ENCODE data around the gene ZFPM1.

ZFPM1 gene

GRCh38 chr16:88415713-88416323 lies 37.3 kb upstream of the ZFPM1 start:
- no peak for DNase-seq
- in situ Hi-C loops (cut with MboI; ENCODE audit: low pct_unique_long_range_greater_than_20kb, low sequenced_read_pairs), result no loop called here

GRCh38 chr16:88416686-88417085 lies 36.4 kb upstream of the ZFPM1 start:
- DNase-seq, result no peak
- in situ Hi-C loops (cut with MboI; ENCODE audit: low pct_unique_long_range_greater_than_20kb, low sequenced_read_pairs), result no loop called here

GRCh38 chr16:88417684-88418476 lies 35.2 kb upstream of the ZFPM1 start:
- no peak for DNase-seq
- in situ Hi-C loops (cut with MboI; ENCODE audit: low pct_unique_long_range_greater_than_20kb, low sequenced_read_pairs), result no loop called here

GRCh38 chr16:88418869-88419268 lies 34.2 kb upstream of the ZFPM1 start:
- DNase-seq, result no peak
- in situ Hi-C loops (cut with MboI; ENCODE audit: low pct_unique_long_range_greater_than_20kb, low sequenced_read_pairs), result no loop called here

- no peak for DNase-seq
- in situ Hi-C loops (cut with MboI; ENCODE audit: low pct_unique_long_range_greater_than_20kb, low sequenced_read_pairs), result no loop called here
These were observed 33.3 kb upstream of the ZFPM1 start for GRCh38 chr16:88419790-88420189.

GRCh38 chr16:88420496-88420895 lies 32.6 kb upstream of the ZFPM1 start:
- in situ Hi-C loops (cut with MboI; ENCODE audit: low pct_unique_long_range_greater_than_20kb, low sequenced_read_pairs), result no loop called here
- no peak for DNase-seq

- DNase-seq, result no peak
- in situ Hi-C loops (cut with MboI; ENCODE audit: low pct_unique_long_range_greater_than_20kb, low sequenced_read_pairs), result no loop called here
These were observed 31.8 kb upstream of the ZFPM1 start for GRCh38 chr16:88421301-88421700.

GRCh38 chr16:88421871-88422433 lies 31.1 kb upstream of the ZFPM1 start:
- in situ Hi-C loops (cut with MboI; ENCODE audit: low pct_unique_long_range_greater_than_20kb, low sequenced_read_pairs), result no loop called here
- no peak for DNase-seq

GRCh38 chr16:88422733-88423447 lies 30.2 kb upstream of the ZFPM1 start:
- DNase-seq, result no peak
- in situ Hi-C loops (cut with MboI; ENCODE audit: low pct_unique_long_range_greater_than_20kb, low sequenced_read_pairs), result no loop called here

GRCh38 chr16:88423448-88423850 lies 29.6 kb upstream of the ZFPM1 start:
- DNase-seq, result no peak
- in situ Hi-C loops (cut with MboI; ENCODE audit: low pct_unique_long_range_greater_than_20kb, low sequenced_read_pairs), result no loop called here

- no peak for DNase-seq
- in situ Hi-C loops (cut with MboI; ENCODE audit: low pct_unique_long_range_greater_than_20kb, low sequenced_read_pairs), result no loop called here
These were observed 28.4 kb upstream of the ZFPM1 start for GRCh38 chr16:88424587-88425235.

GRCh38 chr16:88426018-88426417 lies 27.1 kb upstream of the ZFPM1 start:
- in situ Hi-C loops (cut with MboI; ENCODE audit: low pct_unique_long_range_greater_than_20kb, low sequenced_read_pairs), result no loop called here
- no peak for DNase-seq

GRCh38 chr16:88427376-88427775 lies 25.7 kb upstream of the ZFPM1 start:
- in situ Hi-C loops (cut with MboI; ENCODE audit: low pct_unique_long_range_greater_than_20kb, low sequenced_read_pairs), result no loop called here
- DNase-seq, result no peak

- DNase-seq, result no peak
- in situ Hi-C loops (cut with MboI; ENCODE audit: low pct_unique_long_range_greater_than_20kb, low sequenced_read_pairs), result no loop called here
These were observed 24.9 kb upstream of the ZFPM1 start for GRCh38 chr16:88428156-88428555.

- no peak for DNase-seq
- in situ Hi-C loops (cut with MboI; ENCODE audit: low pct_unique_long_range_greater_than_20kb, low sequenced_read_pairs), result no loop called here
These were observed 24.3 kb upstream of the ZFPM1 start for GRCh38 chr16:88428616-88429386.

- DNase-seq, result no peak
- in situ Hi-C loops (cut with MboI; ENCODE audit: low pct_unique_long_range_greater_than_20kb, low sequenced_read_pairs), result no loop called here
These were observed 23.5 kb upstream of the ZFPM1 start for GRCh38 chr16:88429387-88430184.

GRCh38 chr16:88430185-88430523 lies 22.9 kb upstream of the ZFPM1 start:
- in situ Hi-C loops (cut with MboI; ENCODE audit: low pct_unique_long_range_greater_than_20kb, low sequenced_read_pairs), result no loop called here
- DNase-seq, result no peak
